ENCODE data around the gene DPRX. TPM values are rescaled to one million over a fixed set of nuclear protein-coding genes. Genes with fewer than 3 reads are reported as not detected.

DPRX gene
- total RNA-seq, 1 donor from 2014 or later: not detected

DNA sequence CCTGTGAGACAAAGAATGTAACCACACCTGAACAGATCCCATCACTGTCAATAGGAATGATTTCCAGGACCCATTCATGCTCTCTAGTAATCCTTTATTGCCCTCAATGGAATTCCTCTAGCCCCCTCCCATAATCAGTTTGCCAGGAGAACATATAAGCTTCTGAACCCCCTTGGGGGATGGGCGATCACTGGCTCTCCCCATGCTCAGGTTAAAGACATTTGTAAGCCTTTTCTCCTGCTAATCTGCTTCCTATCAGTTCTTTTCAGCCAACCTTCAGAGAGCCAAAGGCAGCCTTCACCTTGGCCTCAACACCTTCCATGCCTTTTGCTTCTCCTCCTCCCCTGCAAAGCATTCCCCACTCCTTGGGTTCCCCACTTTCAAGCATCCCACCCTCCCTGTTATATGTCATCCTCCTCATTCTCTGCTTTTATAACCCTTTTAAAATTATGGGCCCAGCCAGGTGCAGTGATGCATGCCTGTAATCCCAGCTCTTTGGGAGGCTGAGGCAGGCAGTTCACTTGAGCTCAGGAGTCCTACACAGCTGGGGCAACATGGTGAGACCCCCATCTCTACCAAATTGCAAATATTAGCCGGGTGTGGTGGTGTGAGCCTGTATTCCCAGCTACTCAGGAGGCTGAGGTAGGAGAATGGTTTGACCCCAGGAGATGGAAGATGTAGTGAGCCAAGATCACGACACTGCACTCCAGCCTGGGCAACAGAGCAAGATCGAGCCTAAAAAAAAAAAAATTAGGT, 12.4 kb downstream of the DPRX start:
- Histone ChIP-seq H3K27me3 (no peaks in the 10 kb centered on the region), H3K4me3 (no peak overlapping the region), H3K4me1 (no peaks in the 10 kb centered on the region), H3K27ac (no peak overlapping the region), H3K9me3 (no peaks in the 10 kb centered on the region), H3K36me3 (no peaks in the 10 kb centered on the region)
- intact Hi-C loops (cut with DNase I): no loop called here
- DNase-seq (ENCODE audit: extremely low spot score in 2 of 2): no peak
- TF ChIP-seq, protein P1, sequence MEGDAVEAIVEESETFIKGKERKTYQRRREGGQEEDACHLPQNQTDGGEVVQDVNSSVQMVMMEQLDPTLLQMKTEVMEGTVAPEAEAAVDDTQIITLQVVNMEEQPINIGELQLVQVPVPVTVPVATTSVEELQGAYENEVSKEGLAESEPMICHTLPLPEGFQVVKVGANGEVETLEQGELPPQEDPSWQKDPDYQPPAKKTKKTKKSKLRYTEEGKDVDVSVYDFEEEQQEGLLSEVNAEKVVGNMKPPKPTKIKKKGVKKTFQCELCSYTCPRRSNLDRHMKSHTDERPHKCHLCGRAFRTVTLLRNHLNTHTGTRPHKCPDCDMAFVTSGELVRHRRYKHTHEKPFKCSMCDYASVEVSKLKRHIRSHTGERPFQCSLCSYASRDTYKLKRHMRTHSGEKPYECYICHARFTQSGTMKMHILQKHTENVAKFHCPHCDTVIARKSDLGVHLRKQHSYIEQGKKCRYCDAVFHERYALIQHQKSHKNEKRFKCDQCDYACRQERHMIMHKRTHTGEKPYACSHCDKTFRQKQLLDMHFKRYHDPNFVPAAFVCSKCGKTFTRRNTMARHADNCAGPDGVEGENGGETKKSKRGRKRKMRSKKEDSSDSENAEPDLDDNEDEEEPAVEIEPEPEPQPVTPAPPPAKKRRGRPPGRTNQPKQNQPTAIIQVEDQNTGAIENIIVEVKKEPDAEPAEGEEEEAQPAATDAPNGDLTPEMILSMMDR (IDR thresholded peaks at IDR 0.05): no peak
- TF ChIP-seq POLR2AphosphoS5 (IDR thresholded peaks at IDR 0.05; ENCODE audit: insufficient read depth in 1 of 2, low read depth in 1 of 2) (no peak), POLR2A (IDR thresholded peaks at IDR 0.05) (no peak)

DNA sequence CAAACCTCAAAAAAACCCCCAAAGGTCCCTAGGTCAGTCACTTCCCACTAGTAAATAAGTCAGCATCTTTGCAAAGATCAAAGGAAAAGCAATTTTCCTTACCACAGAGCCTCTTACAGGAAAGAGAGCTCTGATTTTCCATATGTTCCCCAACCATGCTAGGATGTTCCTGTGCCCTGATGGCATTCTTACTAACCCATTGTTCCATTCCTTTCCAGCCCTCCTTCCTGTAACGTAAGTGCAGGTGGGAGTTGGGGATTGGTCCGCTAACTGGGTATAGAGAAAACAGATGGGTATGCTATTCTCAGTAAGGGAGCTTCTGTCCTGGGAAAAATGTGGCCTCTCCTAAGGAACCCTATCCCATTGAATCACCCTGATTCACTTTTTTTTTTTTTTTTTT, 14.3 kb downstream of the DPRX start:
- no peak for TF ChIP-seq POLR2AphosphoS5 (IDR thresholded peaks at IDR 0.05; ENCODE audit: insufficient read depth in 1 of 2, low read depth in 1 of 2)
- TF ChIP-seq, protein P1 (IDR thresholded peaks at IDR 0.05): no peak
- TF ChIP-seq POLR2A (IDR thresholded peaks at IDR 0.05): no peak
- DNase-seq (ENCODE audit: extremely low spot score in 2 of 2): no peak
- Histone ChIP-seq H3K27ac (no peak overlapping the region), H3K9me3 (no peaks in the 10 kb centered on the region), H3K27me3 (no peaks in the 10 kb centered on the region), H3K4me3 (no peak overlapping the region), H3K36me3 (no peaks in the 10 kb centered on the region), H3K4me1 (no peaks in the 10 kb centered on the region)
- intact Hi-C loops (cut with DNase I): no loop called here

DNA sequence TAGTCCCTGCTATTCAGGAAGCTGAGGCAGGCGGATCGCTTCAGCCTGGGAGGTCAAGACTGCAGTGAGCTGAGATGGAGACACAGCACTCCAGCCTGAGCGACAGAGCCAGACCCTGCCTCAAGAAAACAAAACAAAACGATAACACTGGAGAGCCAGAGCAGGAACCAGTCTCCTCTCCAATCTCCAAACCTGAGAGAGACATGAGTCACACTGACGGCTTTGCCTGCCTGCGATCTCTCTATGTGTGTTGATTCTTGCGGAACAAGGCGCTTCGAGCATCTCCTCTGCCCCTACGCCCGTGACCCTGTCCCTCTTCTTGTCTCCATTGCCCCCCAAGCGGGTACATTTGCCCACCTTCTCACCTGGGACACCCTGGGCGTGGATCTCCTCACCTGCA, 15.6 kb downstream of the DPRX start:
- Histone ChIP-seq H3K27me3 (no peaks in the 10 kb centered on the region), H3K4me1 (no peaks in the 10 kb centered on the region), H3K36me3 (no peaks in the 10 kb centered on the region), H3K9me3 (no peaks in the 10 kb centered on the region), H3K27ac (no peak overlapping the region), H3K4me3 (no peak overlapping the region)
- TF ChIP-seq POLR2A (IDR thresholded peaks at IDR 0.05) (no peak), POLR2AphosphoS5 (IDR thresholded peaks at IDR 0.05; ENCODE audit: insufficient read depth in 1 of 2, low read depth in 1 of 2) (no peak)
- intact Hi-C loops (cut with DNase I): no loop called here
- no peak for DNase-seq (ENCODE audit: extremely low spot score in 2 of 2)

DNA sequence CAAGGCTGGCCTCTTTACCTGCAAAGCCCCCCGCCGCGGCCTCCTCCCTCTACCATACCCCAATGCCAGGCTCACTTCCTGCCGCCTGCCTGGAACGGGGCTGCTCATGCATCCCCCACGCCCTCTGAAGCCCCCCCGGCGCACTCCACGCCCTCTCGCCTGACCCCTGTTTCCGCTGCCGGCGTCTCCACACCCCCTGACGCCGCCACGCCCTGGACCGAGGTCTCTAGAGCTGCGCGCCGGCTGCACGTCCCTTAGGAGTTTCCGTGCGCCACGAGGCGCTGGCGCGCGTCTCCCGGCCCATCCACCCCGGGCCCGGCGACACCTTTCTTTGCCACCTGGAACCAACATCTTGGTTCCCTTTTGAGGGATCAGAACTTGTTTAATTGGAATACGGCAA, 16.0 kb downstream of the DPRX start:
- Histone ChIP-seq H3K4me3 (no peak overlapping the region), H3K27me3 (no peaks in the 10 kb centered on the region), H3K36me3 (no peaks in the 10 kb centered on the region), H3K4me1 (no peaks in the 10 kb centered on the region), H3K27ac (no peak overlapping the region), H3K9me3 (no peaks in the 10 kb centered on the region)
- DNase-seq (ENCODE audit: extremely low spot score in 2 of 2): no peak
- intact Hi-C loops (cut with DNase I): no loop called here
- no peak for TF ChIP-seq POLR2A (IDR thresholded peaks at IDR 0.05)
- TF ChIP-seq, protein P1 (IDR thresholded peaks at IDR 0.05): no peak
- no peak for TF ChIP-seq POLR2AphosphoS5 (IDR thresholded peaks at IDR 0.05; ENCODE audit: insufficient read depth in 1 of 2, low read depth in 1 of 2)

DNA sequence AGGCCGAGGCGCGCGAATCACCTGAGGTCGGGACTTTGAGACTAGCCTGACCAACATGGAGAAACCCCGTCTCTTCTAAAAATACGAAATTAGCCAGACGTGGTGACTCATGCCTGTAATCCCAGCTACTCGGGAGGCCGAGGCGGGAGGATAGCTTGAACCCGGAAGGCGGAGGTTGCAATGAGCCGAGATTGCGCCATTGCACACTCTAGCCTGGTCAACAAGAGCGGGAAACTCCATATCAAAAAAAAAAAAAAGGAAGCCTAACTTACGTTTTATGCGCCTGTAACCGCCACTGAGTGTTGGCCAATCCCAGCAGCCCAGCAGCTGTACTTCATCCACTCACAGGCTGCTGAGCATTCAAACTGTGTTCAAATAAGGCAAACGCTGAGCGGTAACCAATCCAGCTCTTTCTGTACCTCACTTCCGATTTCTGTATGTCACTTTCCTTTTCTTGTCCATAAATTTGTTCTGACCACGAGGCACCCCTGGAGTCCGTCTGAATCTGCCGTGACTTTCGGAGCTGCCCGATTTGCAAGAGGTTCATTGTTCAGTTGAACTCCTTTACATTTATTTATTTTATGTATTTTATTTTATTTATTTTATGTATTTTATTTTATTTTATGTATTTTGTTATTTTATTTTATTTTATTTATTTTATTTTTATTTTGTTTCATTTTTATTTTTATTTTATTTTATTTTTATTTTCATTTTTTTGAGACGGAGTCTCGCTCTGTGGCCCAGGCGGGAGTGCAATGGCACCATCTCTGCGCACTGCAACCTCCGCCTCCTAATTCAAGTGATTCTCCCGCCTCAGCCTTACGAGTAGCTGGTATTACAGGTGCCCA, 18.2 kb downstream of the DPRX start:
- no peaks in the 10 kb centered on the region for H3K9me3 ChIP-seq
- intact Hi-C loops (cut with DNase I): no loop called here

More for the DNA sequence above, 18.2 kb downstream of the DPRX start:
- no peak for DNase-seq (ENCODE audit: extremely low spot score in 2 of 2)
- H3K27me3 ChIP-seq: no peaks in the 10 kb centered on the region
- H3K36me3 ChIP-seq: no peaks in the 10 kb centered on the region
- no peaks in the 10 kb centered on the region for H3K4me1 ChIP-seq
- TF ChIP-seq, protein P1 (IDR thresholded peaks at IDR 0.05): no peak
- TF ChIP-seq POLR2AphosphoS5 (IDR thresholded peaks at IDR 0.05; ENCODE audit: insufficient read depth in 1 of 2, low read depth in 1 of 2): no peak
- TF ChIP-seq POLR2A (IDR thresholded peaks at IDR 0.05): no peak
- H3K27ac ChIP-seq: no peak overlapping the region
- H3K4me3 ChIP-seq: no peak overlapping the region

Data from vagina (tissue), 2 donors.